Mucosa of descending colon (tissue), 3 donors: ENCODE data around the gene PRDM15. TPM values are rescaled to one million over a fixed set of nuclear protein-coding genes. Genes with fewer than 3 reads are reported as not detected.

Source experiments
- ATAC-seq: fragments of 200-7000 bp; cut with Tn5 transposase; one replicate; pipeline ENCODE4 v1.9.1; 2020; ENCODE audit warnings: mild to moderate bottlenecking, moderate library complexity
- DNase-seq, 3 donors: peaks; one replicate each; pipeline ENCODE4 v3.0.0-alpha.2; 2020
- H3K36me3 ChIP-seq: fragments of 200-600 bp; one replicate; pipeline ENCODE4 v1.8.0; 2021; ENCODE audit warnings: low read depth, mild to moderate bottlenecking
- H3K4me1 ChIP-seq: fragments of 200-600 bp; one replicate; pipeline ENCODE4 v1.8.0; 2021; ENCODE audit warnings: low read depth, mild to moderate bottlenecking
- H3K4me3 ChIP-seq: fragments of 200-600 bp; one replicate; pipeline ENCODE4 v1.8.0; 2021; ENCODE audit warnings: mild to moderate bottlenecking
- H3K9me3 ChIP-seq: fragments of 200-600 bp; one replicate; pipeline ENCODE4 v1.8.0; 2021; ENCODE audit warnings: mild to moderate bottlenecking
- CTCF ChIP-seq: fragments of 200-600 bp; IDR thresholded peaks from one replicate; pipeline ENCODE4 v1.8.0; 2022; ENCODE audit warnings: antibody characterized with exemption, mild to moderate bottlenecking
- intact Hi-C, 2 donors: fragments of 100-400 bp; cut with DNase I in 1 of 2; cut with micrococcal nuclease in 1 of 2; formaldehyde crosslinking; loops; one replicate each; pipeline versions ENCODE4 v1.11.0 to v1.11.1; 2022; cut with DNase I, micrococcal nuclease
- total RNA-seq, 3 donors: library from RNA; stranded (reverse); fragmentation: NEBNext Ultra II Directional in 2 of 3; extraction: Animal tissue kit (Norgen Biotek cat#: 25700) in 2 of 3; gene quantifications; one replicate each; pipeline versions ENCODE4 v1.2.1 to v1.2.4, GENCODE V29; 2021 to 2023
- donor health status: DM: no; HTN: no; CAD: no; lungs with moderate emphysema.
- donor health status: DM: no; HTN: no; CAD: no.
- donor health status: DM: no; HTN: yes; CAD: no.

The PRDM15 gene
- total RNA-seq, 3 donors from 2014 or later: 7.4 to 10.3 (median 8.3) TPM

- H3K4me1 ChIP-seq: peaks cover 13% of the 10 kb centered on the region
- H3K4me3 ChIP-seq: no peak overlapping the region
- no peaks in the 10 kb centered on the region for H3K9me3 ChIP-seq
- TF ChIP-seq CTCF: no peak
- no peaks in the 10 kb centered on the region for H3K36me3 ChIP-seq
- ATAC-seq: no peak
- DNase-seq: peak in 2 of 3 donors; percentile 29 to 58
- intact Hi-C loops: loop anchor here in 1 of 2 donors (10.0 kb wide), 1 partner anchor 153 kb away; no protein-coding TSS in a partner anchor
Observed at GRCh38 chr21:41767606-41768436, 111.3 kb downstream of the PRDM15 start.

GRCh38 chr21:41766883-41767605, 112.1 kb downstream of the PRDM15 start, which contains the start of gene RIPK4:
TSS of gene RIPK4 (minus strand) at chr21:41767052. CDS start at chr21:41767041, 11 bp downstream.
- ATAC-seq: peak; percentile 88
- intact Hi-C loops: loop anchor here in 1 of 2 donors (10.0 kb wide), 1 partner anchor 152 kb away; no protein-coding TSS in a partner anchor
- no peaks in the 10 kb centered on the region for H3K36me3 ChIP-seq
- DNase-seq: peak; percentile 87 to 94 (median 92)
- H3K4me1 ChIP-seq: peaks cover 13% of the 10 kb centered on the region
- TF ChIP-seq CTCF: no peak
- no peaks in the 10 kb centered on the region for H3K9me3 ChIP-seq
- peak within 1 kb of the TSS; percentile 20 for H3K4me3 ChIP-seq

- ATAC-seq (peak; percentile 13), DNase-seq (peak in 2 of 3 donors; percentile 35 to 53)
- Histone ChIP-seq H3K4me3 (peak overlapping the region; percentile 20), H3K9me3 (no peaks in the 10 kb centered on the region), H3K36me3 (no peaks in the 10 kb centered on the region), H3K4me1 (peaks cover 13% of the 10 kb centered on the region)
- intact Hi-C loops: loop anchor here in 1 of 2 donors (10.0 kb wide), 1 partner anchor 151 kb away; no protein-coding TSS in a partner anchor
- TF ChIP-seq CTCF: no peak
Observed at GRCh38 chr21:41765973-41766882, 112.9 kb downstream of the PRDM15 start.

- DNase-seq (no peak), ATAC-seq (no peak)
- Histone ChIP-seq H3K36me3 (no peaks in the 10 kb centered on the region), H3K4me1 (peaks cover 13% of the 10 kb centered on the region), H3K9me3 (no peaks in the 10 kb centered on the region), H3K4me3 (no peak overlapping the region)
- TF ChIP-seq CTCF: no peak
- intact Hi-C loops: loop anchor here in 1 of 2 donors (10.0 kb wide), 1 partner anchor 151 kb away; no protein-coding TSS in a partner anchor
Observed at GRCh38 chr21:41765420-41765821, 113.7 kb downstream of the PRDM15 start.
